ENCODE measurements around the gene A4GALT. TPM values are rescaled to one million over a fixed set of nuclear protein-coding genes. Genes with fewer than 3 reads are reported as not detected.

A4GALT gene
- total RNA-seq, 2 experiments from 2014 or later, result not detected

GRCh38 chr22:42704896-42705295, 15.8 kb downstream of the A4GALT start:
- DNase-seq, result no peak
- H3K36me3 Mint-ChIP-seq, result peaks cover 2% of the 10 kb centered on the region
- H3K4me1 Mint-ChIP-seq, result no peaks in the 10 kb centered on the region
- no peak overlapping the region for H3K27ac Mint-ChIP-seq
- peaks cover 2% of the 10 kb centered on the region for H3K9me3 Mint-ChIP-seq
- POLR2A ChIA-PET, result no interaction called here
- no peak overlapping the region for H3K4me3 Mint-ChIP-seq
- H3K27me3 Mint-ChIP-seq, result peaks cover 9% of the 10 kb centered on the region
- ATAC-seq (ENCODE audit: low read depth), result no peak

GRCh38 chr22:42702675-42703074, 18.0 kb downstream of the A4GALT start:
- Mint-ChIP-seq H3K9me3 (no peaks in the 10 kb centered on the region), H3K4me3 (no peak overlapping the region), H3K27ac (no peak overlapping the region), H3K36me3 (no peaks in the 10 kb centered on the region), H3K27me3 (peaks cover 5% of the 10 kb centered on the region), H3K4me1 (no peaks in the 10 kb centered on the region)
- POLR2A ChIA-PET, result no interaction called here
- ATAC-seq (ENCODE audit: low read depth) (no peak), DNase-seq (no peak)

GRCh38 chr22:42701694-42702093, 19.0 kb downstream of the A4GALT start:
- Mint-ChIP-seq H3K9me3 (no peaks in the 10 kb centered on the region), H3K27me3 (no peaks in the 10 kb centered on the region), H3K27ac (no peak overlapping the region), H3K4me3 (no peak overlapping the region), H3K4me1 (no peaks in the 10 kb centered on the region), H3K36me3 (no peaks in the 10 kb centered on the region)
- POLR2A ChIA-PET, result no interaction called here
- no peak for ATAC-seq (ENCODE audit: low read depth)
- no peak for DNase-seq

GRCh38 chr22:42700901-42701300, 19.8 kb downstream of the A4GALT start:
- Mint-ChIP-seq H3K9me3 (no peaks in the 10 kb centered on the region), H3K36me3 (no peaks in the 10 kb centered on the region), H3K4me1 (no peaks in the 10 kb centered on the region), H3K4me3 (no peak overlapping the region), H3K27ac (no peak overlapping the region), H3K27me3 (no peaks in the 10 kb centered on the region)
- no peak for DNase-seq
- POLR2A ChIA-PET, result no interaction called here
- no peak for ATAC-seq (ENCODE audit: low read depth)

GRCh38 chr22:42700355-42700754, 20.3 kb downstream of the A4GALT start:
- Mint-ChIP-seq H3K4me1 (no peaks in the 10 kb centered on the region), H3K27me3 (no peaks in the 10 kb centered on the region), H3K4me3 (no peak overlapping the region), H3K27ac (no peak overlapping the region), H3K9me3 (no peaks in the 10 kb centered on the region), H3K36me3 (no peaks in the 10 kb centered on the region)
- ATAC-seq (ENCODE audit: low read depth), result no peak
- POLR2A ChIA-PET, result no interaction called here
- no peak for DNase-seq

- DNase-seq, result no peak
- no peaks in the 10 kb centered on the region for H3K36me3 Mint-ChIP-seq
- no peaks in the 10 kb centered on the region for H3K27me3 Mint-ChIP-seq
- H3K4me3 Mint-ChIP-seq, result no peak overlapping the region
- no peak for ATAC-seq (ENCODE audit: low read depth)
- no peaks in the 10 kb centered on the region for H3K9me3 Mint-ChIP-seq
- POLR2A ChIA-PET, result no interaction called here
- H3K27ac Mint-ChIP-seq, result no peak overlapping the region
- H3K4me1 Mint-ChIP-seq, result no peaks in the 10 kb centered on the region
Measured at GRCh38 chr22:42699976-42700352, 20.7 kb downstream of the A4GALT start.

- H3K36me3 Mint-ChIP-seq, result no peaks in the 10 kb centered on the region
- no peak overlapping the region for H3K4me3 Mint-ChIP-seq
- no peaks in the 10 kb centered on the region for H3K27me3 Mint-ChIP-seq
- no peak overlapping the region for H3K27ac Mint-ChIP-seq
- POLR2A ChIA-PET, result no interaction called here
- no peaks in the 10 kb centered on the region for H3K4me1 Mint-ChIP-seq
- ATAC-seq (ENCODE audit: low read depth) (no peak), DNase-seq (no peak)
- H3K9me3 Mint-ChIP-seq, result no peaks in the 10 kb centered on the region
Measured at GRCh38 chr22:42699281-42699975, 21.2 kb downstream of the A4GALT start.

GRCh38 chr22:42697542-42698013, 23.1 kb downstream of the A4GALT start:
- H3K27me3 Mint-ChIP-seq, result no peaks in the 10 kb centered on the region
- no peaks in the 10 kb centered on the region for H3K4me1 Mint-ChIP-seq
- H3K36me3 Mint-ChIP-seq, result no peaks in the 10 kb centered on the region
- POLR2A ChIA-PET, result no interaction called here
- DNase-seq (no peak), ATAC-seq (ENCODE audit: low read depth) (no peak)
- no peak overlapping the region for H3K4me3 Mint-ChIP-seq
- H3K27ac Mint-ChIP-seq, result no peak overlapping the region
- H3K9me3 Mint-ChIP-seq, result no peaks in the 10 kb centered on the region

GRCh38 chr22:42696331-42696967, 24.2 kb downstream of the A4GALT start:
- Mint-ChIP-seq H3K27ac (no peak overlapping the region), H3K9me3 (no peaks in the 10 kb centered on the region), H3K4me3 (no peak overlapping the region), H3K27me3 (no peaks in the 10 kb centered on the region), H3K36me3 (no peaks in the 10 kb centered on the region), H3K4me1 (no peaks in the 10 kb centered on the region)
- DNase-seq, result no peak
- POLR2A ChIA-PET, result no interaction called here
- ATAC-seq (ENCODE audit: low read depth), result no peak

GRCh38 chr22:42695294-42695693, 25.4 kb downstream of the A4GALT start:
- Mint-ChIP-seq H3K36me3 (no peaks in the 10 kb centered on the region), H3K27ac (no peak overlapping the region), H3K4me1 (no peaks in the 10 kb centered on the region), H3K4me3 (no peak overlapping the region), H3K27me3 (no peaks in the 10 kb centered on the region), H3K9me3 (no peaks in the 10 kb centered on the region)
- no peak for ATAC-seq (ENCODE audit: low read depth)
- POLR2A ChIA-PET, result no interaction called here
- no peak for DNase-seq

GRCh38 chr22:42693763-42694683, 26.6 kb downstream of the A4GALT start:
- Mint-ChIP-seq H3K4me1 (no peaks in the 10 kb centered on the region), H3K27me3 (no peaks in the 10 kb centered on the region), H3K4me3 (no peak overlapping the region), H3K36me3 (no peaks in the 10 kb centered on the region), H3K9me3 (no peaks in the 10 kb centered on the region), H3K27ac (no peak overlapping the region)
- POLR2A ChIA-PET, result no interaction called here
- DNase-seq (no peak), ATAC-seq (ENCODE audit: low read depth) (no peak)

GRCh38 chr22:42693055-42693762, 27.5 kb downstream of the A4GALT start:
- Mint-ChIP-seq H3K4me1 (no peaks in the 10 kb centered on the region), H3K27ac (no peak overlapping the region), H3K27me3 (no peaks in the 10 kb centered on the region), H3K9me3 (no peaks in the 10 kb centered on the region), H3K36me3 (no peaks in the 10 kb centered on the region), H3K4me3 (no peak overlapping the region)
- no peak for DNase-seq
- no peak for ATAC-seq (ENCODE audit: low read depth)
- POLR2A ChIA-PET, result no interaction called here

GRCh38 chr22:42692239-42693054, 28.2 kb downstream of the A4GALT start:
- Mint-ChIP-seq H3K27ac (no peak overlapping the region), H3K27me3 (no peaks in the 10 kb centered on the region), H3K36me3 (no peaks in the 10 kb centered on the region), H3K4me3 (no peak overlapping the region), H3K9me3 (no peaks in the 10 kb centered on the region), H3K4me1 (no peaks in the 10 kb centered on the region)
- DNase-seq, result no peak
- POLR2A ChIA-PET, result no interaction called here
- ATAC-seq (ENCODE audit: low read depth), result no peak
